ENCODE data around the gene PDLIM1.

DNA sequence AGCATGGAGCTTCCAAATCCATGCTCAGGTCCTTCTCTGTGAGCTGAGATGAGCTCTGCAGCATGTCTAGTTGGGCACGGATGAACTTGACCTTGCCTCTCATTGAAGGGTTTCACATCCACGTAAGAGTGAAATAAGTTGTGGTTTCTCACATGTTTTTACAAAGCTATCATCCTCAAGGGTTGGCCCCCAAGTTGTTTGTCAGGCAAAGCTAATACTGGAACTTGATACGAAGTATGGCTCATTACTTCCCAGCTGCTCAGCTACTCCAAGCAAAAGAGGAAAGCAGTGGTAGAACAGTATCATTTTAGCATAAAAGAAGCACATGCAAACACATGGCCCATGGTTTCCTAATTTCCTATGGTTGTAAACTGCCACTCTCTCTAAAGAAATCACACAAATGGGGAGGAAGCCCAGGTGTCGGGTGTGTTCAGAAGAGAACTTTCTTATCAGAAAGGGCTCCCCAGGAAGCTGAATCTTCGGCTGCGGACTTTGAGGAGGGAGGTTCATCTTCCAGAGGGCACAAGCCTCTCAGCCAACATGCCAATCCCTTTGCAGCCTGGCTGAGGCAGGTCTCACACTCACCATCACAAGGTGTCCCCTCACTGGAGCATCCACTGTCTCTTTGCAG, 45.3 kb downstream of the PDLIM1 start:
- TF ChIP-seq, protein P1, sequence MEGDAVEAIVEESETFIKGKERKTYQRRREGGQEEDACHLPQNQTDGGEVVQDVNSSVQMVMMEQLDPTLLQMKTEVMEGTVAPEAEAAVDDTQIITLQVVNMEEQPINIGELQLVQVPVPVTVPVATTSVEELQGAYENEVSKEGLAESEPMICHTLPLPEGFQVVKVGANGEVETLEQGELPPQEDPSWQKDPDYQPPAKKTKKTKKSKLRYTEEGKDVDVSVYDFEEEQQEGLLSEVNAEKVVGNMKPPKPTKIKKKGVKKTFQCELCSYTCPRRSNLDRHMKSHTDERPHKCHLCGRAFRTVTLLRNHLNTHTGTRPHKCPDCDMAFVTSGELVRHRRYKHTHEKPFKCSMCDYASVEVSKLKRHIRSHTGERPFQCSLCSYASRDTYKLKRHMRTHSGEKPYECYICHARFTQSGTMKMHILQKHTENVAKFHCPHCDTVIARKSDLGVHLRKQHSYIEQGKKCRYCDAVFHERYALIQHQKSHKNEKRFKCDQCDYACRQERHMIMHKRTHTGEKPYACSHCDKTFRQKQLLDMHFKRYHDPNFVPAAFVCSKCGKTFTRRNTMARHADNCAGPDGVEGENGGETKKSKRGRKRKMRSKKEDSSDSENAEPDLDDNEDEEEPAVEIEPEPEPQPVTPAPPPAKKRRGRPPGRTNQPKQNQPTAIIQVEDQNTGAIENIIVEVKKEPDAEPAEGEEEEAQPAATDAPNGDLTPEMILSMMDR (conservative IDR thresholded peaks at IDR 0.05; ENCODE audit: low read depth in 2 of 2): no peak; a peak in 1 of 4 replicates
- TF ChIP-seq POLR2AphosphoS5 (IDR thresholded peaks at IDR 0.05; ENCODE audit: low read depth) (no peak), EZH2 (IDR thresholded peaks at IDR 0.05; ENCODE audit: low read depth, unreplicated experiment) (no peak), ZNF114 (CRISPR knock-in tag; IDR thresholded peaks at IDR 0.05) (no peak), CREB1 (CRISPR knock-in tag; IDR thresholded peaks at IDR 0.05; ENCODE audit: low read depth) (no peak), EZH2phosphoT487 (IDR thresholded peaks at IDR 0.05; ENCODE audit: unreplicated experiment) (no peak), NANOG (IDR thresholded peaks at IDR 0.05; ENCODE audit: borderline replicate concordance) (no peak), STAT1 (IDR thresholded peaks at IDR 0.05; ENCODE audit: unreplicated experiment) (no peak), JUNB (IDR thresholded peaks at IDR 0.05; ENCODE audit: unreplicated experiment) (no peak)
- TF ChIP-seq, protein P2, sequence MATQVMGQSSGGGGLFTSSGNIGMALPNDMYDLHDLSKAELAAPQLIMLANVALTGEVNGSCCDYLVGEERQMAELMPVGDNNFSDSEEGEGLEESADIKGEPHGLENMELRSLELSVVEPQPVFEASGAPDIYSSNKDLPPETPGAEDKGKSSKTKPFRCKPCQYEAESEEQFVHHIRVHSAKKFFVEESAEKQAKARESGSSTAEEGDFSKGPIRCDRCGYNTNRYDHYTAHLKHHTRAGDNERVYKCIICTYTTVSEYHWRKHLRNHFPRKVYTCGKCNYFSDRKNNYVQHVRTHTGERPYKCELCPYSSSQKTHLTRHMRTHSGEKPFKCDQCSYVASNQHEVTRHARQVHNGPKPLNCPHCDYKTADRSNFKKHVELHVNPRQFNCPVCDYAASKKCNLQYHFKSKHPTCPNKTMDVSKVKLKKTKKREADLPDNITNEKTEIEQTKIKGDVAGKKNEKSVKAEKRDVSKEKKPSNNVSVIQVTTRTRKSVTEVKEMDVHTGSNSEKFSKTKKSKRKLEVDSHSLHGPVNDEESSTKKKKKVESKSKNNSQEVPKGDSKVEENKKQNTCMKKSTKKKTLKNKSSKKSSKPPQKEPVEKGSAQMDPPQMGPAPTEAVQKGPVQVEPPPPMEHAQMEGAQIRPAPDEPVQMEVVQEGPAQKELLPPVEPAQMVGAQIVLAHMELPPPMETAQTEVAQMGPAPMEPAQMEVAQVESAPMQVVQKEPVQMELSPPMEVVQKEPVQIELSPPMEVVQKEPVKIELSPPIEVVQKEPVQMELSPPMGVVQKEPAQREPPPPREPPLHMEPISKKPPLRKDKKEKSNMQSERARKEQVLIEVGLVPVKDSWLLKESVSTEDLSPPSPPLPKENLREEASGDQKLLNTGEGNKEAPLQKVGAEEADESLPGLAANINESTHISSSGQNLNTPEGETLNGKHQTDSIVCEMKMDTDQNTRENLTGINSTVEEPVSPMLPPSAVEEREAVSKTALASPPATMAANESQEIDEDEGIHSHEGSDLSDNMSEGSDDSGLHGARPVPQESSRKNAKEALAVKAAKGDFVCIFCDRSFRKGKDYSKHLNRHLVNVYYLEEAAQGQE (IDR thresholded peaks at IDR 0.05; ENCODE audit: unreplicated experiment): no peak
- TF ChIP-seq, protein P3, sequence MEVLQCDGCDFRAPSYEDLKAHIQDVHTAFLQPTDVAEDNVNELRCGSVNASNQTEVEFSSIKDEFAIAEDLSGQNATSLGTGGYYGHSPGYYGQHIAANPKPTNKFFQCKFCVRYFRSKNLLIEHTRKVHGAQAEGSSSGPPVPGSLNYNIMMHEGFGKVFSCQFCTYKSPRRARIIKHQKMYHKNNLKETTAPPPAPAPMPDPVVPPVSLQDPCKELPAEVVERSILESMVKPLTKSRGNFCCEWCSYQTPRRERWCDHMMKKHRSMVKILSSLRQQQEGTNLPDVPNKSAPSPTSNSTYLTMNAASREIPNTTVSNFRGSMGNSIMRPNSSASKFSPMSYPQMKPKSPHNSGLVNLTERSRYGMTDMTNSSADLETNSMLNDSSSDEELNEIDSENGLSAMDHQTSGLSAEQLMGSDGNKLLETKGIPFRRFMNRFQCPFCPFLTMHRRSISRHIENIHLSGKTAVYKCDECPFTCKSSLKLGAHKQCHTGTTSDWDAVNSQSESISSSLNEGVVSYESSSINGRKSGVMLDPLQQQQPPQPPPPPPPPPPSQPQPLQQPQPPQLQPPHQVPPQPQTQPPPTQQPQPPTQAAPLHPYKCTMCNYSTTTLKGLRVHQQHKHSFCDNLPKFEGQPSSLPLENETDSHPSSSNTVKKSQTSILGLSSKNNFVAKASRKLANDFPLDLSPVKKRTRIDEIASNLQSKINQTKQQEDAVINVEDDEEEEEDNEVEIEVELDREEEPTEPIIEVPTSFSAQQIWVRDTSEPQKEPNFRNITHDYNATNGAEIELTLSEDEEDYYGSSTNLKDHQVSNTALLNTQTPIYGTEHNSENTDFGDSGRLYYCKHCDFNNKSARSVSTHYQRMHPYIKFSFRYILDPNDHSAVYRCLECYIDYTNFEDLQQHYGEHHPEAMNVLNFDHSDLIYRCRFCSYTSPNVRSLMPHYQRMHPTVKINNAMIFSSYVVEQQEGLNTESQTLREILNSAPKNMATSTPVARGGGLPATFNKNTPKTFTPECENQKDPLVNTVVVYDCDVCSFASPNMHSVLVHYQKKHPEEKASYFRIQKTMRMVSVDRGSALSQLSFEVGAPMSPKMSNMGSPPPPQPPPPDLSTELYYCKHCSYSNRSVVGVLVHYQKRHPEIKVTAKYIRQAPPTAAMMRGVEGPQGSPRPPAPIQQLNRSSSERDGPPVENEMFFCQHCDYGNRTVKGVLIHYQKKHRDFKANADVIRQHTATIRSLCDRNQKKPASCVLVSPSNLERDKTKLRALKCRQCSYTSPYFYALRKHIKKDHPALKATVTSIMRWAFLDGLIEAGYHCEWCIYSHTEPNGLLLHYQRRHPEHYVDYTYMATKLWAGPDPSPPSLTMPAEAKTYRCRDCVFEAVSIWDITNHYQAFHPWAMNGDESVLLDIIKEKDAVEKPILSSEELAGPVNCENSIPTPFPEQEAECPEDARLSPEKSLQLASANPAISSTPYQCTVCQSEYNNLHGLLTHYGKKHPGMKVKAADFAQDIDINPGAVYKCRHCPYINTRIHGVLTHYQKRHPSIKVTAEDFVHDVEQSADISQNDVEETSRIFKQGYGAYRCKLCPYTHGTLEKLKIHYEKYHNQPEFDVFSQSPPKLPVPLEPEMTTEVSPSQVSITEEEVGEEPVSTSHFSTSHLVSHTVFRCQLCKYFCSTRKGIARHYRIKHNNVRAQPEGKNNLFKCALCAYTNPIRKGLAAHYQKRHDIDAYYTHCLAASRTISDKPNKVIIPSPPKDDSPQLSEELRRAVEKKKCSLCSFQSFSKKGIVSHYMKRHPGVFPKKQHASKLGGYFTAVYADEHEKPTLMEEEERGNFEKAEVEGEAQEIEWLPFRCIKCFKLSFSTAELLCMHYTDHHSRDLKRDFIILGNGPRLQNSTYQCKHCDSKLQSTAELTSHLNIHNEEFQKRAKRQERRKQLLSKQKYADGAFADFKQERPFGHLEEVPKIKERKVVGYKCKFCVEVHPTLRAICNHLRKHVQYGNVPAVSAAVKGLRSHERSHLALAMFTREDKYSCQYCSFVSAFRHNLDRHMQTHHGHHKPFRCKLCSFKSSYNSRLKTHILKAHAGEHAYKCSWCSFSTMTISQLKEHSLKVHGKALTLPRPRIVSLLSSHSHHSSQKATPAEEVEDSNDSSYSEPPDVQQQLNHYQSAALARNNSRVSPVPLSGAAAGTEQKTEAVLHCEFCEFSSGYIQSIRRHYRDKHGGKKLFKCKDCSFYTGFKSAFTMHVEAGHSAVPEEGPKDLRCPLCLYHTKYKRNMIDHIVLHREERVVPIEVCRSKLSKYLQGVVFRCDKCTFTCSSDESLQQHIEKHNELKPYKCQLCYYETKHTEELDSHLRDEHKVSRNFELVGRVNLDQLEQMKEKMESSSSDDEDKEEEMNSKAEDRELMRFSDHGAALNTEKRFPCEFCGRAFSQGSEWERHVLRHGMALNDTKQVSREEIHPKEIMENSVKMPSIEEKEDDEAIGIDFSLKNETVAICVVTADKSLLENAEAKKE (CRISPR knock-in tag; IDR thresholded peaks at IDR 0.05): no peak
